ENCODE measurements around the gene FLRT2. TPM values are rescaled to one million over a fixed set of nuclear protein-coding genes. Genes with fewer than 3 reads are reported as not detected.

FLRT2 gene
- total RNA-seq, 1 experiment from 2014 or later = 0.43 TPM

DNA sequence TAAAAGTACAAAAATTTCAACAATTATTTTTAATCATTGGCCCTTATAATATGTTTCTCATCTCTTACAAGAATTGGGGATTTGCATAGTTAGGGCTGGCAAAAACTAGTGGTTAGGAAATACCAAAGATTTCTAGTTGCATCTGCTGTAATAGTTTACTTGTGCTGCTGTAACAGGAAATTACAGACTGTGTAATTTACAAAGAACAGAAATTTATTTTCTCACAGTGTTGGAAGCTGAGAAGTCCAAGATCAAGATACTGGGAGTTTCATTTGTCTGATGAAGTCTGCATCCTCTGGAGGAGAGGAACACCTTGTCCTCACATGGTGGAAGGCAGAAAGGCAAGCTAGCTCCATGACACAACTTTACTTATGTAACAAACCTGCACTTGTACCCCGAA, 157.0 kb downstream of the FLRT2 start:
- no TSS peak for BruUV-seq (replicated peaks)
- Histone ChIP-seq H3K9me3 (no peaks in the 10 kb centered on the region), H3K4me1 (no peaks in the 10 kb centered on the region), H3K27me3 (replicated peaks; ENCODE audit: control insufficient read depth, insufficient read depth, low read length) (no peaks in the 10 kb centered on the region), H3K36me3 (ENCODE audit: control insufficient read depth, insufficient read depth, low read length) (no peaks in the 10 kb centered on the region), H3K4me3 (ENCODE audit: low read depth, low read length) (no peak overlapping the region)
- no peaks in the 10 kb centered on the region for H3K4me1 Mint-ChIP-seq (ENCODE audit: low read depth, unreplicated experiment)
- no peak for DNase-seq
- intact Hi-C loops (cut with micrococcal nuclease; ENCODE audit: unreplicated experiment) = no loop called here
- H3K4me3 Mint-ChIP-seq (ENCODE audit: unreplicated experiment) = no peak overlapping the region
- H3K27ac Mint-ChIP-seq (ENCODE audit: unreplicated experiment) = no peak overlapping the region
- no peaks in the 10 kb centered on the region for H3K9me3 Mint-ChIP-seq (ENCODE audit: unreplicated experiment)
- no peaks in the 10 kb centered on the region for H3K27me3 Mint-ChIP-seq (ENCODE audit: insufficient read depth, unreplicated experiment)
- no peaks in the 10 kb centered on the region for H3K36me3 Mint-ChIP-seq (ENCODE audit: insufficient read depth, unreplicated experiment)
- ChIA-PET POLR2A (no interaction called here), CTCF (no interaction called here)
- TF ChIP-seq, protein P1, sequence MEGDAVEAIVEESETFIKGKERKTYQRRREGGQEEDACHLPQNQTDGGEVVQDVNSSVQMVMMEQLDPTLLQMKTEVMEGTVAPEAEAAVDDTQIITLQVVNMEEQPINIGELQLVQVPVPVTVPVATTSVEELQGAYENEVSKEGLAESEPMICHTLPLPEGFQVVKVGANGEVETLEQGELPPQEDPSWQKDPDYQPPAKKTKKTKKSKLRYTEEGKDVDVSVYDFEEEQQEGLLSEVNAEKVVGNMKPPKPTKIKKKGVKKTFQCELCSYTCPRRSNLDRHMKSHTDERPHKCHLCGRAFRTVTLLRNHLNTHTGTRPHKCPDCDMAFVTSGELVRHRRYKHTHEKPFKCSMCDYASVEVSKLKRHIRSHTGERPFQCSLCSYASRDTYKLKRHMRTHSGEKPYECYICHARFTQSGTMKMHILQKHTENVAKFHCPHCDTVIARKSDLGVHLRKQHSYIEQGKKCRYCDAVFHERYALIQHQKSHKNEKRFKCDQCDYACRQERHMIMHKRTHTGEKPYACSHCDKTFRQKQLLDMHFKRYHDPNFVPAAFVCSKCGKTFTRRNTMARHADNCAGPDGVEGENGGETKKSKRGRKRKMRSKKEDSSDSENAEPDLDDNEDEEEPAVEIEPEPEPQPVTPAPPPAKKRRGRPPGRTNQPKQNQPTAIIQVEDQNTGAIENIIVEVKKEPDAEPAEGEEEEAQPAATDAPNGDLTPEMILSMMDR (IDR thresholded peaks at IDR 0.05; ENCODE audit: insufficient read depth in 1 of 2, low read depth in 1 of 2, low read length in 1 of 2, severe bottlenecking in 1 of 2, unreplicated experiment in 1 of 2) = no peak

DNA sequence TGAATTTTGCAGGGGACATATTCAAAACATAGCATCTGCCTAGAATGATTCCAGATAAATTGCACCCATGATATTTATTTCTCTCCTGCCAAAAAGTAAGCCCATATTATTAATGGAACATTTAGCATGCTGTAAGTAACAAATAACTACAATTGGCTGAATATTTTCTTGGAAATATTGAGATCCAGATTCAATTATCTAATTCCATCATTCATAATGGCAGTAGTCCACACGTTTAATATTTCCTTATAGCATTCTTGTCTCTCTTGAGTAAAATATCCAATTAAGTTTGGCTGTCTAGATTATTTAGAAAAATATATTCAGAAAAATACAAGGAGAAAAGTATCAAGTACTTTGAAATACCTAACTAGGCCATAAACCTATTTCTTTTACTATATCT, 157.5 kb downstream of the FLRT2 start:
- intact Hi-C loops (cut with micrococcal nuclease; ENCODE audit: unreplicated experiment) = no loop called here
- Histone ChIP-seq H3K36me3 (ENCODE audit: control insufficient read depth, insufficient read depth, low read length) (no peaks in the 10 kb centered on the region), H3K27me3 (replicated peaks; ENCODE audit: control insufficient read depth, insufficient read depth, low read length) (no peaks in the 10 kb centered on the region), H3K9me3 (no peaks in the 10 kb centered on the region), H3K4me3 (ENCODE audit: low read depth, low read length) (no peak overlapping the region), H3K4me1 (no peaks in the 10 kb centered on the region)
- Mint-ChIP-seq H3K27ac (ENCODE audit: unreplicated experiment) (no peak overlapping the region), H3K4me3 (ENCODE audit: unreplicated experiment) (no peak overlapping the region), H3K9me3 (ENCODE audit: unreplicated experiment) (no peaks in the 10 kb centered on the region), H3K36me3 (ENCODE audit: insufficient read depth, unreplicated experiment) (no peaks in the 10 kb centered on the region), H3K27me3 (ENCODE audit: insufficient read depth, unreplicated experiment) (no peaks in the 10 kb centered on the region), H3K4me1 (ENCODE audit: low read depth, unreplicated experiment) (no peaks in the 10 kb centered on the region)
- ChIA-PET POLR2A (no interaction called here), CTCF (no interaction called here)
- DNase-seq = no peak
- no TSS peak for BruUV-seq (replicated peaks)
- TF ChIP-seq, protein P1 (IDR thresholded peaks at IDR 0.05; ENCODE audit: insufficient read depth in 1 of 2, low read depth in 1 of 2, low read length in 1 of 2, severe bottlenecking in 1 of 2, unreplicated experiment in 1 of 2) = no peak

DNA sequence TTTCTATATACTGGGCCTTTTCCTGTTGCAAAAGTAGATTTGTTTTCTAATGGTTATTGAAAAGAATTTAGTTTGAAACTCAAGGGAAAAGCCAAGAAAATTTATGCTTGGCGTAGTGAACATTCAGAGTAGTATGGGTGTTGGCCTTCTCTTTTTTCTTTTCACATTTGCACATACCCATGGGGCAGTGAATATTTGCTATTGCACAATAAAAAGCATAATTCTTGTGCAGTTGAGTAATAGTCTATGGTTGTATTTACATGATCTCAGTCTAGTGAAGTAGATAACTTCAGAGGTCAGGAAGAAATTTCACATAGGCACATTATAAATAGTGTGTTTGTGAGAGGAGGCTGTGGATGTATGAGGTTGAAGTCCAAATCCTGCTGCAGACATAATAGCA, 158.1 kb downstream of the FLRT2 start:
- Mint-ChIP-seq H3K27me3 (ENCODE audit: insufficient read depth, unreplicated experiment) (no peaks in the 10 kb centered on the region), H3K4me1 (ENCODE audit: low read depth, unreplicated experiment) (no peaks in the 10 kb centered on the region), H3K36me3 (ENCODE audit: insufficient read depth, unreplicated experiment) (no peaks in the 10 kb centered on the region), H3K9me3 (ENCODE audit: unreplicated experiment) (no peaks in the 10 kb centered on the region), H3K4me3 (ENCODE audit: unreplicated experiment) (no peak overlapping the region), H3K27ac (ENCODE audit: unreplicated experiment) (no peak overlapping the region)
- no peak for DNase-seq
- no peaks in the 10 kb centered on the region for H3K27me3 ChIP-seq (replicated peaks; ENCODE audit: control insufficient read depth, insufficient read depth, low read length)
- intact Hi-C loops (cut with micrococcal nuclease; ENCODE audit: unreplicated experiment) = no loop called here
- BruUV-seq (replicated peaks) = no TSS peak
- no peaks in the 10 kb centered on the region for H3K9me3 ChIP-seq
- CTCF ChIA-PET = no interaction called here
- POLR2A ChIA-PET = no interaction called here
- no peaks in the 10 kb centered on the region for H3K4me1 ChIP-seq
- H3K4me3 ChIP-seq (ENCODE audit: low read depth, low read length) = no peak overlapping the region
- TF ChIP-seq, protein P1 (IDR thresholded peaks at IDR 0.05; ENCODE audit: insufficient read depth in 1 of 2, low read depth in 1 of 2, low read length in 1 of 2, severe bottlenecking in 1 of 2, unreplicated experiment in 1 of 2) = no peak
- no peaks in the 10 kb centered on the region for H3K36me3 ChIP-seq (ENCODE audit: control insufficient read depth, insufficient read depth, low read length)

Measured in Caco-2 (cell line).